HEK293 (cell line): Measurements from ENCODE around the gene FAXC.
"Not testable (repeated sequence)": the region's sequence is repeated elsewhere in the genome, so short reads cannot be mapped to it uniquely, and the experiment has no call there.

Experiments used
- CTCF ChIA-PET: fragments of 350-600 bp; formaldehyde crosslinking; extraction: SDS; loops from one replicate; lab custom pipeline; 2021; ENCODE audit warnings: antibody characterized with exemption; lab: Yijun Ruan, JAX
- POLR2A ChIA-PET: fragments of 300-600 bp; formaldehyde crosslinking; extraction: SDS; loops from one replicate; lab custom pipeline; 2020; ENCODE audit warnings: antibody characterized with exemption, inconsistent platforms; lab: Yijun Ruan, JAX
- H3K27ac ChIP-seq: fragments of 200-500 bp; sonication (Bioruptor generic); 2 replicates; pipeline ENCODE4 v1.5.1; 2014; ENCODE audit warnings: low read depth, low read length, control low read depth, inconsistent platforms; ENCODE audit errors: extremely low read depth
- H3K36me3 ChIP-seq, 2 experiments: fragments of 200-500 bp in 1 of 2; sonication (Bioruptor generic) in 1 of 2; 1 replicate in 1 of 2; 2 replicates in 1 of 2; pipeline ENCODE4 v1.5.1; 2014 to 2017; ENCODE audit warnings: inconsistent platforms in 2 of 2, low read length in 2 of 2; ENCODE audit not compliant: control insufficient read depth in 2 of 2, insufficient read depth in 1 of 2
- H3K4me1 ChIP-seq: fragments of 200-500 bp; sonication (Bioruptor generic); 2 replicates; pipeline ENCODE4 v1.5.1; 2014; ENCODE audit warnings: mild to moderate bottlenecking, low read length, inconsistent platforms; ENCODE audit not compliant: control insufficient read depth, insufficient read depth
- H3K4me3 ChIP-seq: 2 replicates; pipeline ENCODE4 v1.5.1; 2011; ENCODE audit warnings: low read depth, mild to moderate bottlenecking, control low read depth, low read length, moderate library complexity
- H3K9me3 ChIP-seq: fragments of 200-500 bp; sonication (Bioruptor generic); 2 replicates; pipeline ENCODE4 v1.5.1; 2014; ENCODE audit warnings: low read depth, low read length, inconsistent platforms; ENCODE audit not compliant: control insufficient read depth, insufficient read depth
- BCL11A ChIP-seq: fragments of 450-650 bp; formaldehyde crosslinking; IDR thresholded peaks from 2 replicates; pipeline ENCODE4 v1.5.1; 2016; ENCODE audit warnings: low read depth, missing biosample characterization, missing genetic modification characterization
- HIC1 ChIP-seq: fragments of 450-650 bp; formaldehyde crosslinking; IDR thresholded peaks from 2 replicates; pipeline ENCODE4 v1.5.1; 2016; ENCODE audit warnings: missing biosample characterization, missing genetic modification characterization
- KLF1 ChIP-seq: fragments of 450-650 bp; formaldehyde crosslinking; IDR thresholded peaks from 2 replicates; pipeline ENCODE4 v1.5.1; 2016; ENCODE audit warnings: missing biosample characterization, missing genetic modification characterization
- KLF16 ChIP-seq: fragments of 450-650 bp; formaldehyde crosslinking; IDR thresholded peaks from 2 replicates; pipeline ENCODE4 v1.5.1; 2017; ENCODE audit warnings: missing biosample characterization, missing genetic modification characterization
- KLF7 ChIP-seq: fragments of 450-650 bp; formaldehyde crosslinking; IDR thresholded peaks from 2 replicates; pipeline ENCODE4 v1.5.1; 2016; ENCODE audit warnings: missing biosample characterization, missing genetic modification characterization, borderline replicate concordance
- MZF1 ChIP-seq: fragments of 450-650 bp; formaldehyde crosslinking; IDR thresholded peaks from 2 replicates; pipeline ENCODE4 v1.5.1; 2017; ENCODE audit warnings: missing biosample characterization, missing genetic modification characterization, borderline replicate concordance
- OSR2 ChIP-seq: fragments of 450-650 bp; formaldehyde crosslinking; IDR thresholded peaks from 2 replicates; pipeline ENCODE4 v1.5.1; 2016; ENCODE audit warnings: missing biosample characterization, missing genetic modification characterization
- ZBTB48 ChIP-seq: fragments of 450-650 bp; formaldehyde crosslinking; IDR thresholded peaks from 2 replicates; pipeline ENCODE4 v1.5.1; 2016; ENCODE audit warnings: missing biosample characterization, missing genetic modification characterization
- ZNF155 ChIP-seq: fragments of 450-650 bp; formaldehyde crosslinking; IDR thresholded peaks from 2 replicates; pipeline ENCODE4 v1.5.1; 2016; ENCODE audit warnings: missing biosample characterization, missing genetic modification characterization
- ZNF2 ChIP-seq: fragments of 450-650 bp; formaldehyde crosslinking; IDR thresholded peaks from 2 replicates; pipeline ENCODE4 v1.5.1; 2016; ENCODE audit warnings: missing biosample characterization, missing genetic modification characterization
- ZNF302 ChIP-seq: fragments of 450-650 bp; formaldehyde crosslinking; IDR thresholded peaks from 2 replicates; pipeline ENCODE4 v1.5.1; 2016; ENCODE audit warnings: missing biosample characterization, missing genetic modification characterization, low read depth
- ZNF350 ChIP-seq: fragments of 450-650 bp; formaldehyde crosslinking; IDR thresholded peaks from 2 replicates; pipeline ENCODE4 v1.5.0; 2017; ENCODE audit warnings: missing biosample characterization, mild to moderate bottlenecking, missing genetic modification characterization
- ZNF624 ChIP-seq: fragments of 450-650 bp; formaldehyde crosslinking; IDR thresholded peaks from 2 replicates; pipeline ENCODE4 v1.5.1; 2017; ENCODE audit warnings: missing biosample characterization, missing genetic modification characterization
- ZNF639 ChIP-seq: fragments of 450-650 bp; formaldehyde crosslinking; IDR thresholded peaks from 2 replicates; pipeline ENCODE4 v1.5.1; 2016; ENCODE audit warnings: missing biosample characterization, missing genetic modification characterization
- ZNF654 ChIP-seq: fragments of 450-650 bp; formaldehyde crosslinking; IDR thresholded peaks from 2 replicates; pipeline ENCODE4 v1.5.1; 2016; ENCODE audit warnings: low read depth, missing biosample characterization, missing genetic modification characterization
- ZNF660 ChIP-seq: fragments of 450-650 bp; IDR thresholded peaks from 2 replicates; pipeline ENCODE4 v1.5.1; 2018; ENCODE audit warnings: missing biosample characterization, mild to moderate bottlenecking, missing genetic modification characterization
- ZNF747 ChIP-seq: fragments of 450-650 bp; formaldehyde crosslinking; IDR thresholded peaks from 2 replicates; pipeline ENCODE4 v1.5.1; 2016; ENCODE audit warnings: missing biosample characterization, missing genetic modification characterization
- ZSCAN5A ChIP-seq: fragments of 450-650 bp; formaldehyde crosslinking; IDR thresholded peaks from 2 replicates; pipeline ENCODE4 v1.5.1; 2016; ENCODE audit warnings: missing biosample characterization, missing genetic modification characterization

FAXC gene

GRCh38 chr6:99338188-99338587 is 11.3 kb downstream of the FAXC start:
- Histone ChIP-seq H3K4me3 (no peak overlapping the region), H3K27ac (no peak overlapping the region), H3K4me1 (no peaks in the 10 kb centered on the region), H3K36me3 (peaks cover 5 to 20% of the 10 kb centered on the region in 2 experiments), H3K9me3 (no peaks in the 10 kb centered on the region)
- ChIA-PET POLR2A (interaction anchor here (0.9 to 1.5 kb wide), 4 partner anchors 9 to 87 kb away, joined by 3 to 5 read pairs (median 4); partner anchors contain the start of genes COQ3, FAXC and PNISR), CTCF (interaction anchor here (0.5 to 4.3 kb wide), 7 partner anchors 9 to 217 kb away, joined by 3 to 28 read pairs (median 5); partner anchors contain the start of gene FAXC)
- TF ChIP-seq ZBTB48 (tag by site-specific recombination) (no peak), ZNF155 (tag by site-specific recombination) (no peak), KLF7 (tag by site-specific recombination) (no peak), MZF1 (tag by site-specific recombination) (no peak), ZNF747 (no peak), ZNF639 (tag by site-specific recombination) (no peak), BCL11A (tag by site-specific recombination) (no peak), KLF16 (no peak), ZSCAN5A (no peak), OSR2 (tag by site-specific recombination) (no peak), ZNF350 (tag by site-specific recombination) (no peak), KLF1 (tag by site-specific recombination) (no peak), HIC1 (tag by site-specific recombination) (no peak)

- ChIA-PET CTCF (interaction anchor here (0.9 to 1.9 kb wide), 8 partner anchors 11 to 98 kb away, joined by 3 to 11 read pairs (median 8); no protein-coding TSS in a partner anchor), POLR2A (interaction anchor here (1.1 kb wide), 1 partner anchor 58 kb away, joined by 9 read pairs; the partner anchor contains the start of gene COQ3)
- not testable (repeated sequence) for H3K4me1 ChIP-seq, H3K27ac ChIP-seq, H3K4me3 ChIP-seq, H3K9me3 ChIP-seq
- H3K36me3 ChIP-seq = peaks cover 0 to 33% of the 10 kb centered on the region in 2 experiments
Observed at GRCh38 chr6:99335298-99335697, 14.2 kb downstream of the FAXC start.

- peaks cover 0 to 33% of the 10 kb centered on the region in 2 experiments for H3K36me3 ChIP-seq
- ChIA-PET CTCF (interaction anchor here (0.6 to 1.9 kb wide), 29 partner anchors 9 to 1151 kb away, joined by 3 to 15 read pairs (median 4); partner anchors contain the start of genes COQ3 and PNISR), POLR2A (interaction anchor here (1.0 to 1.1 kb wide), 3 partner anchors 15 to 61 kb away, joined by 5 to 9 read pairs (median 6); partner anchors contain the start of genes COQ3 and FAXC)
- H3K27ac ChIP-seq = no peak overlapping the region
- no peaks in the 10 kb centered on the region for H3K9me3 ChIP-seq
- H3K4me1 ChIP-seq = no peaks in the 10 kb centered on the region
- TF ChIP-seq ZNF654 (tag by site-specific recombination) = peak; percentile 78
- no peak for TF ChIP-seq ZNF302 (tag by site-specific recombination)
- TF ChIP-seq ZNF660 = 0 out of 2 replicates have a peak, but pooled peaks have one; percentile 50
- TF ChIP-seq ZNF2 = 0 out of 2 replicates have a peak, but pooled peaks have one; percentile 56
- no peak for TF ChIP-seq ZNF624 (tag by site-specific recombination)
- H3K4me3 ChIP-seq = no peak overlapping the region
Observed at GRCh38 chr6:99334526-99335127, 14.8 kb downstream of the FAXC start.
